ENCODE results near the gene CPD. TPM values are rescaled to one million over a fixed set of nuclear protein-coding genes. Genes with fewer than 3 reads are reported as not detected.
"Not testable (repeated sequence)": the region's sequence is repeated elsewhere in the genome, so short reads cannot be mapped to it uniquely, and the experiment has no call there.

Gene CPD
- total RNA-seq, 3 donors from 2014 or later (not counting 1 experiment from before 2014, with no cell fraction given): 67.3 to 94.5 (median 85.9) TPM

DNA sequence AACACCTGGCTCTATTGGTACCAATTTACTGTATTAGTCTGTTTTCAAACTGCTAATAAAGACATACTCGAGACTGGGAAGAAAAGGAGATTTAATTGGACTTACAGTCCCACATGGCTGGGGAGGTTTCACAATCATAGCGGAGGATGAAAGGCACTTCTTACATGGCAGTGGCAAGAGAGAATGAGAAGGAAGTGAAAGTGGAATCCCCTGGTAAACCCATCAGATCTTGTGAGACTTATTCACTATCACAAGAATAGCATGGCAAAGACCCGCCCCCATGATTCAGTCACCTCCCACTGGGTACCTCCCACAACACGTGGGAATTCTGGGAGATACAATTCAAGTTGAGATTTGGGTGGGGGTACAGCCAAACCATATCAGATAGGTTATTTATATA is 75.9 kb downstream of the CPD start:
- intact Hi-C loops (cut with micrococcal nuclease): no loop called here
- 92% methylated on average over 2 of the region's 4 CpGs for WGBS (ENCODE audit: insufficient coverage)
- no peak for ATAC-seq
- Mint-ChIP-seq H3K27ac (no peak overlapping the region), H3K36me3 (peaks cover 24% of the 10 kb centered on the region), H3K9me3 (no peaks in the 10 kb centered on the region), H3K4me3 (no peak overlapping the region), H3K27me3 (ENCODE audit: low read depth in 2 of 2) (no peaks in the 10 kb centered on the region), H3K4me1 (peaks cover 0 to 6% of the 10 kb centered on the region in 2 donors)
- TF ChIP-seq, protein P1, sequence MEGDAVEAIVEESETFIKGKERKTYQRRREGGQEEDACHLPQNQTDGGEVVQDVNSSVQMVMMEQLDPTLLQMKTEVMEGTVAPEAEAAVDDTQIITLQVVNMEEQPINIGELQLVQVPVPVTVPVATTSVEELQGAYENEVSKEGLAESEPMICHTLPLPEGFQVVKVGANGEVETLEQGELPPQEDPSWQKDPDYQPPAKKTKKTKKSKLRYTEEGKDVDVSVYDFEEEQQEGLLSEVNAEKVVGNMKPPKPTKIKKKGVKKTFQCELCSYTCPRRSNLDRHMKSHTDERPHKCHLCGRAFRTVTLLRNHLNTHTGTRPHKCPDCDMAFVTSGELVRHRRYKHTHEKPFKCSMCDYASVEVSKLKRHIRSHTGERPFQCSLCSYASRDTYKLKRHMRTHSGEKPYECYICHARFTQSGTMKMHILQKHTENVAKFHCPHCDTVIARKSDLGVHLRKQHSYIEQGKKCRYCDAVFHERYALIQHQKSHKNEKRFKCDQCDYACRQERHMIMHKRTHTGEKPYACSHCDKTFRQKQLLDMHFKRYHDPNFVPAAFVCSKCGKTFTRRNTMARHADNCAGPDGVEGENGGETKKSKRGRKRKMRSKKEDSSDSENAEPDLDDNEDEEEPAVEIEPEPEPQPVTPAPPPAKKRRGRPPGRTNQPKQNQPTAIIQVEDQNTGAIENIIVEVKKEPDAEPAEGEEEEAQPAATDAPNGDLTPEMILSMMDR (IDR thresholded peaks at IDR 0.05): no peak
- DNase-seq: no peak
- no peaks in the 10 kb centered on the region for H3K27me3 ChIP-seq (ENCODE audit: control insufficient read depth, insufficient read depth, low read length)
- H3K4me3 ChIP-seq (ENCODE audit: low read length): no peak overlapping the region
- no peaks in the 10 kb centered on the region for H3K9me3 ChIP-seq (ENCODE audit: control insufficient read depth, insufficient read depth, low read length)
- H3K36me3 ChIP-seq (ENCODE audit: control insufficient read depth, insufficient read depth, low read length): peaks cover 60% of the 10 kb centered on the region
- H3K4me1 ChIP-seq (ENCODE audit: control insufficient read depth, insufficient read depth, low read length): no peaks in the 10 kb centered on the region
- no peak overlapping the region for H3K27ac ChIP-seq (ENCODE audit: low read length)

DNA sequence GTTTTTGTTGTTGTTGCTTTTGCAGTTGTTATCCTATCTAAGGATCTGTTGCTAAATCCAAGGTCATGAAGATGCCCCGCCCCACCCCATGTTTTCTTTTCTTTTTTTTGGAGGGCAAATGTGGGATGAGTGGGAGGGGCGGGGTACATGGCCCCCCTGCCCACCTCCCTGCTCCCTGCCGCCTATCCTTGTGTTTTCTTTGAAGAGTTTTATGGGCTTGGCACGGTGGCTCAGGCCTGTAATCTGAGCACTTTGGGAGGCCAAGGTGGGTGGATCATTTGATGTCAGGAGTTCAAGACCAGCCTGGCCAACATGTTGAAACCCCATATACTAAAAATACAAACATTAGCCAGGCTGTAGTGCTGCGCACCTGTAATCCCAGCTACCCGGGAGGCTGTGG is 79.6 kb downstream of the CPD start:
- Mint-ChIP-seq H3K4me3 (no peak overlapping the region), H3K27me3 (ENCODE audit: low read depth in 2 of 2) (no peaks in the 10 kb centered on the region), H3K27ac (no peak overlapping the region), H3K36me3 (peaks cover 42% of the 10 kb centered on the region), H3K9me3 (no peaks in the 10 kb centered on the region), H3K4me1 (peaks cover 0 to 6% of the 10 kb centered on the region in 2 donors)
- 100% methylated on average over 3 of the region's 6 CpGs for WGBS (ENCODE audit: insufficient coverage)
- intact Hi-C loops (cut with micrococcal nuclease): no loop called here
- H3K4me1 ChIP-seq (ENCODE audit: control insufficient read depth, insufficient read depth, low read length): no peaks in the 10 kb centered on the region
- H3K27me3 ChIP-seq (ENCODE audit: control insufficient read depth, insufficient read depth, low read length): no peaks in the 10 kb centered on the region
- no peak overlapping the region for H3K4me3 ChIP-seq (ENCODE audit: low read length)
- peaks cover 58% of the 10 kb centered on the region for H3K36me3 ChIP-seq (ENCODE audit: control insufficient read depth, insufficient read depth, low read length)
- TF ChIP-seq, protein P1 (IDR thresholded peaks at IDR 0.05): no peak
- no peaks in the 10 kb centered on the region for H3K9me3 ChIP-seq (ENCODE audit: control insufficient read depth, insufficient read depth, low read length)
- ATAC-seq (no peak), DNase-seq (no peak)
- H3K27ac ChIP-seq (ENCODE audit: low read length): no peak overlapping the region

DNA sequence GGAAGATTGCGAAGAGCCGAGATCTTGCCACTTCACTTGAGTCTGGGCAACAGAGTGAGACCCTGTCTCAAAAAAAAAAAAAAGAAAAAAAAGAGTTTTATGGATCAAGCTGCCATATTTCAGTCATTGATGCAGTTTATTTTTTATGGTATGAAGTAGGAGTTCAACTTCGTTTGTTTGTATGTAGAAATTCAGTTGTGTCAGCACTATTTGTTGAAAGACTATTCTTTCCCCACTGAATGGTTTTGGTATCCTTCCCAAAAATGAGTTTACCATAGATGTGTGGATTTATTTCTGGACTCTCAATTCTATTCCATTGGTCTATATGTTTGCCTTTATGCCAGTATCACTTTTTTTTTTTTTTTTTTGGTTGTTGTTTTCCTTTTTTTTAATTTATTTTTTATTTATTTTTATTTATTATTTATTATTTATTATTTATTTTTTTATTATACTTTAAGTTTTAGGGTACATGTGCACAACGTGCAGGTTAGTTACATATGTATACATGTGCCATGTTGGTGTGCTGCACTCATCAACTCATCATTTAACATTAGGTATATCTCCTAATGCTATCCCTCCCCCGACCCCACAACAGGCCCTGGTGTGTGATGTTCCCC is 80.2 kb downstream of the CPD start:
- H3K27ac Mint-ChIP-seq; ATAC-seq; H3K4me1 ChIP-seq (ENCODE audit: control insufficient read depth, insufficient read depth, low read length); H3K4me3 Mint-ChIP-seq; H3K4me3 ChIP-seq (ENCODE audit: low read length); H3K4me1 Mint-ChIP-seq; H3K27ac ChIP-seq (ENCODE audit: low read length); H3K27me3 Mint-ChIP-seq (ENCODE audit: low read depth in 2 of 2); H3K9me3 ChIP-seq (ENCODE audit: control insufficient read depth, insufficient read depth, low read length); H3K9me3 Mint-ChIP-seq; DNase-seq; intact Hi-C loops (cut with micrococcal nuclease); H3K27me3 ChIP-seq (ENCODE audit: control insufficient read depth, insufficient read depth, low read length): not testable (repeated sequence)
- H3K36me3 Mint-ChIP-seq: peaks cover 43% of the 10 kb centered on the region
- 99% methylated on average over 3 of the region's 5 CpGs for WGBS (ENCODE audit: insufficient coverage)
- peaks cover 61% of the 10 kb centered on the region for H3K36me3 ChIP-seq (ENCODE audit: control insufficient read depth, insufficient read depth, low read length)

DNA sequence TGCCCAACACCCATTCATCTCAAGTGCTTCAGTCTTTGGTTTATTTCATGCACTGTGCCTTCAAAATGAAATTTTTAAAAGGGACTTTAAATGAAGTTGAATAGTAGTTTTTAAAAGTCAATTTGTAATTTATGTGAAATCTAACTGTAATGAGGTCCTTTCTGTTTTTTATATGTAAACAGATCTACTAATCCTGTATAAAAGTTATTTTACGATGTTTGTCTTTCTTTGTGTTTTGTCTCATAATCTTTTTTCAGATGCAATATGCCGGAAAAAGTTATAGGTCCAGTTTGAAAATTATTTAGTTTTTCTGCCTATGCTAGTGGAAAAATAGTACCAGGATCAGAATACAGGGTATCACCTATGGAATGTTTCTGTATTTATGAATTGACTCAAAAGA is 89.7 kb downstream of the CPD start:
- H3K27me3 ChIP-seq (ENCODE audit: control insufficient read depth, insufficient read depth, low read length): peaks cover 3% of the 10 kb centered on the region

More for the DNA sequence above, 89.7 kb downstream of the CPD start:
- H3K4me3 Mint-ChIP-seq: no peak overlapping the region
- TF ChIP-seq, protein P1 (IDR thresholded peaks at IDR 0.05): no peak
- no peaks in the 10 kb centered on the region for H3K9me3 Mint-ChIP-seq
- WGBS (ENCODE audit: insufficient coverage): 96% methylated on average over 2 of the region's 2 CpGs
- DNase-seq (no peak), ATAC-seq (no peak)
- no peak overlapping the region for H3K27ac Mint-ChIP-seq
- intact Hi-C loops (cut with micrococcal nuclease): no loop called here
- Histone ChIP-seq H3K4me3 (ENCODE audit: low read length) (no peak overlapping the region), H3K36me3 (ENCODE audit: control insufficient read depth, insufficient read depth, low read length) (peaks cover 26% of the 10 kb centered on the region), H3K4me1 (ENCODE audit: control insufficient read depth, insufficient read depth, low read length) (no peaks in the 10 kb centered on the region), H3K9me3 (ENCODE audit: control insufficient read depth, insufficient read depth, low read length) (no peaks in the 10 kb centered on the region), H3K27ac (ENCODE audit: low read length) (no peak overlapping the region)
- H3K4me1 Mint-ChIP-seq: no peaks in the 10 kb centered on the region
- H3K27me3 Mint-ChIP-seq (ENCODE audit: low read depth in 2 of 2): no peaks in the 10 kb centered on the region
- H3K36me3 Mint-ChIP-seq: peaks cover 20% of the 10 kb centered on the region
